Activated CD4-positive, alpha-beta T cell treated with anti-CD3 and anti-CD28 coated beads, Interleukin-2, amount 50 U/mL, for 24 hours (primary cell): ENCODE data around the gene MYOM1.

Experiments used
- DNase-seq, 2 donors: peaks; one replicate each; pipeline ENCODE4 v3.0.0-alpha.2; 2020; ENCODE audit warnings: low read depth in 1 of 2, low spot score in 1 of 2

The MYOM1 gene

GRCh38 chr18:3119401-3120341 lies 100.1 kb downstream of the MYOM1 start:
- no peak for DNase-seq

GRCh38 chr18:3118195-3119010 lies 101.4 kb downstream of the MYOM1 start:
- no peak for DNase-seq

- DNase-seq, result no peak
Measured at GRCh38 chr18:3117493-3118192, 102.1 kb downstream of the MYOM1 start.

GRCh38 chr18:3115447-3116030 lies 104.2 kb downstream of the MYOM1 start:
- no peak for DNase-seq

- no peak for DNase-seq
Measured at GRCh38 chr18:3114451-3114850, 105.3 kb downstream of the MYOM1 start.

GRCh38 chr18:3114026-3114425 lies 105.7 kb downstream of the MYOM1 start:
- no peak for DNase-seq

- DNase-seq, result no peak
Measured at GRCh38 chr18:3111523-3112240, 108.1 kb downstream of the MYOM1 start.

GRCh38 chr18:3110034-3110752 lies 109.6 kb downstream of the MYOM1 start:
- DNase-seq, result no peak

- DNase-seq, result no peak
Measured at GRCh38 chr18:3107740-3108151, 112.0 kb downstream of the MYOM1 start.

GRCh38 chr18:3104190-3105054 lies 115.3 kb downstream of the MYOM1 start:
- DNase-seq, result no peak

GRCh38 chr18:3103576-3103975 lies 116.2 kb downstream of the MYOM1 start:
- DNase-seq, result no peak

GRCh38 chr18:3102983-3103382 lies 116.8 kb downstream of the MYOM1 start:
- no peak for DNase-seq

GRCh38 chr18:3100498-3101132 lies 119.2 kb downstream of the MYOM1 start:
- no peak for DNase-seq

GRCh38 chr18:3099327-3099726 lies 120.4 kb downstream of the MYOM1 start:
- DNase-seq, result no peak

- DNase-seq, result no peak
Measured at GRCh38 chr18:3097082-3097481, 122.7 kb downstream of the MYOM1 start.

GRCh38 chr18:3095921-3096320 lies 123.8 kb downstream of the MYOM1 start:
- DNase-seq, result no peak

GRCh38 chr18:3094338-3094684 lies 125.5 kb downstream of the MYOM1 start:
- DNase-seq, result no peak

- no peak for DNase-seq
Measured at GRCh38 chr18:3093624-3094337, 126.0 kb downstream of the MYOM1 start.
